ENCODE data around the gene ARL2. TPM values are rescaled to one million over a fixed set of nuclear protein-coding genes. Genes with fewer than 3 reads are reported as not detected.

Gene ARL2
- polyA plus RNA-seq, 1 donor = 93.7 TPM

- DNase-seq (ENCODE audit: low read depth) = no peak
Measured at GRCh38 chr11:65047581-65048422, 33.8 kb downstream of the ARL2 start.

DNA sequence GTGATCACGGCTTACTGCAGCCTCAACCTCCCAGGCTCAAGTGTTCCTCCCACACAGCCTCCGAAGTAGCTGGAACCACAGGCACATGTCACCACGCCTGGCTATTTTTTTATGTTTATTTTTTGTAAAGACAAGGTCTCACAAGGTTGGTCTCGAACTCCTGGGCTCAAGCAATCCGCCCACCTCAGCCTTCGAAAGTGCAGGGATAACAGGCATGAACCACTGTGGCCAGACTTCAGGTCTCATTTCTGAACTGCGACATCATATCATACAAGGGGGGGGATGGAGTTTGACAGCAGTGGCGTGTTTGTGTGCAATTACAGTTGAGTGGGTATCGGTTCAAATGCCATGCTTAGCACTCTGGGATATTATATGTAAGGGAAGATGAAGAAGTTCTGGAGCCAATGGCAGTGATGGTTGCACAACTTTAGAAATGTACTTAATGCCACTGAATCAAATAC is 37.5 kb downstream of the ARL2 start:
- no peak for DNase-seq (ENCODE audit: low read depth)

GRCh38 chr11:65053827-65054508 is 40.0 kb downstream of the ARL2 start:
- no peak for DNase-seq (ENCODE audit: low read depth)

DNA sequence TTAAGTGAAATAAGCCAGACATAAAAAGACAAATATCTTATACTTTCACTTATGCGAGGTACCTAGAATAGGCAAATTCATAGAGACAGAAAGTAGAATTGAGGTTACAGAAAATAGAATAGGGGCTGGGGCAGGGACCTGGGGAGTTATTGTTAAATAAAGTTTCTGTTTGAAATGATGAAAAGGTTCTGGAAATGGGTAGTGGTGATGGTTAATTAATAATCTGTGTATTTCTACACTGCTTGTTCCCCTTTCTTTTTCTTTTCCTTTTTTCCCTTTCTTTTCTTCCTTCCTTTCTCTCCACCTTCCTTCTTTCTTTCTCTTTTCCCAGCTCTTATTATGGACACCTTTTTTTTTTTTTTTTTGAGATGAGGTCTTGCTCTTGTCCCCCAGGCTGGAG is 41.6 kb downstream of the ARL2 start:
- DNase-seq (ENCODE audit: low read depth) = no peak

GRCh38 chr11:65056999-65057398 is 43.0 kb downstream of the ARL2 start:
- no peak for DNase-seq (ENCODE audit: low read depth)

- no peak for DNase-seq (ENCODE audit: low read depth)
Measured at GRCh38 chr11:65057526-65057925, 43.6 kb downstream of the ARL2 start.

DNA sequence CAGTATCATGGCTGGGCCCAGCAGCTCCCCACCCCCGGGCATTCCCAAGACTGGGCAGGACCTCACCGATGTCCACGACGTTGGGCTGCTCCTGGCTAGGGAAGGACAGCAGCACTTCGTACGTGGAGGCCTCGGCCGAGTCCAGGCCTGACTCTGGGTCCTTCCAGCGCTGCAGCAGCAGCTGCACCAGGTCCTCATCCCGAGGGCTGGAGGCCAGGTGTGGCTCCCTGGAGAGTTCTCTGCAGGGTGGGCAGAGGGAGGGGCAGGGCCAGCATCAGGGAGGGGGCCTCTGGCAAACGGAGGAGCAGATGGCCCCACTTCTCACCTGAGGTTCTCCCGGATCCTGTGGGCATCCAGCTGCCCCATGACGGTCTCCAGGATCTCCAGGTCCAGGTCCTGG is 44.1 kb downstream of the ARL2 start:
- DNase-seq (ENCODE audit: low read depth) = no peak

DNA sequence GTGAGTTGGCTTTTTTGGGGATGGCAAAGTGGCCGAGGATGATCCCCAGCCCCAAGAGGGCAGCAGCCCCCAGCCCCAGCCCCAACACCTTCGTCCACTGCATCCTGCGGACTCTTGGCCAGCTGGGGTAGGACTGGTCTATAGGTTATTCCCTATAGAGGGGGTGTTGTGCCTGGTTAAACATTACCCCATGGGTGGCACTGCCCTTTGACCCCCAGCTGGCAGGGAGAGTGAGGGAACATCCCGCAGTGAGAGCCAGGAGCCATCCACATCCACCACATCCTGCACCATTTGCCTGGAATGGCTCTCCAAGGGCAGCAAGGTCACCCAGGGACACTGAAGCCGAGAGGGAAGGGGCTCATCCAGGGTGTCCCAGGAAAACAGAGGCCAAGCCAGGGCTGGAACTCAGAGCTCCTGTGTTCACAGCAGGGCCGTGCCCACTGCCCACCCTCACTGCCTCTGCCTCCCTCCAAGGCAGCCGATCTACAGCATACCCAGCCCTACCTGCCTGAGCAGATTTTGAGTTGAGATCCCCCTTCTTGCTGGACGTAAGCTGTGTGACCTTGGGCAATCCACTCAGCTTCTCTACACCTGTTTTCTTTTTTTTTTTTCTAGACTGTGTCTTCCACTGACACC is 44.6 kb downstream of the ARL2 start, which contains the start of gene NAALADL1:
TSS of gene NAALADL1 (minus strand) at position 135 of the 636 bp plus-strand sequence. CDS start at position 103, 32 bp downstream.
- DNase-seq (ENCODE audit: low read depth) = no peak

- DNase-seq (ENCODE audit: low read depth) = no peak
Measured at GRCh38 chr11:65059523-65059922, 45.6 kb downstream of the ARL2 start.

DNA sequence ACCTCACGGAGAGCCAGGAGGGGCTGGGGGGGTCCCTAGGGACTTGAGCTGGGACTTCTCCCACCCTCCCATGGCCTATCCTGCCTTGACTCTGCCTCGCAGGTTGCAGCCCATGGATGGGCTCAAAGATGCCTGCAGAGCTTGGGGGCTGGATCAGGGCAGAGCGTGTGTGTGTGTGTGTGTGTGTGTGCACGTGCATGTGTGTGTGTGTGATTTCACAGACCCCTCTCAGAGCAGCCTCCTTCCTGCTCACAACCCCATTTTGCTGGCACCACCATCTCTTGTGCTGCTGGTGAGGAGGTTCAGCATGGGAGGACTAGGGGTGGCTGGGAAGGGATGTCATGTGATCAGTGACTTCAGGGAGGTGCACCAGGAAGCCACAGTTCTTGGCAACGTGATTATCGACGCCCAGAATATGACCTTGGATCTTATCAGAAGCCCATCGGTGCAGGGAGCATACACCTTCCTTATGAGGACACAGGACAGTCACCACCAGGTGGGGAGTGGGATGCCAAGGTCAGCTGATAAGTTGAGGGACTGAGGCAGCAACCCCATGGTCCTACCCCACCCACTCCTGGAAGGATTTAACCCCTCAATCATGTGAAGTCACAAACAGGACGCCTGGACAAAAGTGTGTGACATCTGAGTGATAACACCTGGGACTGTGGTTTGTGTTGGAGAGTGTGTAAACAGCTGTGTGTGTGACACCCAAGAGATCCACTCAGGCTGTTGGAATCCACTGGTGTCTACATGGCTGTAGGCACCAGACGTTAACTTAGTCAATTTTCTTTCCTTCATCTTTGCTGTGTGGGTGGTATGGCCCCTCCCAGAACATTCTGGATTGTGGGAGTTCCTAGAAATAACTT is 46.2 kb downstream of the ARL2 start:
- DNase-seq (ENCODE audit: low read depth) = no peak

DNA sequence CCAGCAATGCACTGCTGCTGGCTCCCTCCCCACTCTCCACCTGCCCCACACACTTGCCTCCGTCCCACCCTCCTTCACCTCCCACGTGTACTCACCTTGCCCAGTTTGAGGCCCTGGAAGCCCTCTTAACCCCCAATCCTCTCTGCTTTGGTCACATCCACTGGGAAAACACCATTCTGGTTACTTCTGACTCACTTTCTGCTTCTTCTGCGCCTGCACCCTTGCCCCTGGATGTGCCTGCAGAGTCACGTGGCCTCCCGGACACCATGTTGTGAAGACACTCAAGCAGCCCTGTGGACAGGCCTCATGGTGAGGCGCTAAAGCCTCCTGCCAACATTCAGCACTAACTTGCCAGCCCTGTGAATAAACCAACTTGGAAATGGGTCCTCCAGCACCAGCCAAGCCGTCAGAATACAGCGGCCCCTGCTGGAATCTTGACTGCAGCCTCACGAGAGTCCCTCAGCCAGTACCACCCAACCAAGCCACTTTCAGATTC is 47.0 kb downstream of the ARL2 start:
- no peak for DNase-seq (ENCODE audit: low read depth)

DNA sequence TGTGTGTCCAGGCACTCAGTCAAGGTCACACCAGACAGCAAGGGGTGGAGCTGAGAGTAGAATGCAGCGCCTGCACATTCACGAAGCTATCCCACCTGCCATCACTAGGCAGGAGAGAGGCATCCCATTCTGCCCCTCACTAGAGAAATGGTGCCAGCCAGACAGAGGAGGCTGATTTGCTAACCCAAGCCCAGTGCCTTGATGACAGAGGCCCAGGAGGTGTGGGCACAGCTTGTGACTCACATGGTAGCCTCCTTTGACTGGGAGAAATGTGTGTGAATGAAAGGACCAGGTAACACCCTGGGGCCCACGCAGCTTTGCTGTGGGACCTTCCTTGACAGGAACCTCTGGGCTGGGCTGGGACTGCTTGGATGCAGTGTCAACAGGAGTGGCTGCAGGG is 49.6 kb downstream of the ARL2 start:
- DNase-seq (ENCODE audit: low read depth) = no peak

- no peak for DNase-seq (ENCODE audit: low read depth)
Measured at GRCh38 chr11:65064847-65065240, 50.9 kb downstream of the ARL2 start.

DNA sequence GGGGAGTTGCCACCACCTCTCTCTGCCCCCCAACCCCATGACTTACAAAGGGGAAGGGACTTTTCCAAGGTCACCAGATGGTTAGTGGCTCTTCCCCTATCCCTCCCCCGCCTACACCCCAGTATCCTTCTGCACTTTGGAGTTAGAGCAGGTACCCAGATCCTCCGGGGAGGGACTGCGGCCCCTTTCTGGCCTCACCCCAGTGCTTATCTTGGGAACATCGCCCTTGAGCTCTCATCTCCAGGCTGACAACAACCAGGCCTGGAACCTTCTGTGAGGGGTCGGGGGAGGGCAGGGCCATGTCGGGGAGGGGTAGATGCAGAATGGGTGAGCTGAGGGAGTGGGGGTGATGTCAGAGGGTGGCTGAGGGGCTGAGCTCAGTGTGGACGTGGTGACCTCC is 51.9 kb downstream of the ARL2 start:
- no peak for DNase-seq (ENCODE audit: low read depth)

DNA sequence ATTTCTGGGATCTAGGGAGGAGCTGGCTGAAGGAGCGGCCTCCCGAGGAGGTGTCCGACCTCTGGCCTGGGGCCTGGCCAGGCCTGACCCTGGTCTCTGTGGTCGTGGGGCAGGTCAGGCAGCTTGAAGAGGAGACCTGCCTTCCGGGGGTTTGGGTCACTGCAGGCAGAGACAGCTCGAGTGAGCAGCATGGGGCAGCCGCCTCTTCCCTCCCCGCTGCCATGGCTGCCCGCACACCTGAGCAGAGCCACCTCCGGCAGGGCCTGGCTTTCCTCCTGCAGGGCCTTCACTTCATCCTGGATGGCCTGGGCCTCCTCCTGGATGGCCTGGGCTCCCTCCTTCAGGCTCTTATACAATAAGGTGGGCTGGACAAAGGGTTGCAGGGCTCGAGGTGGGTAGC is 52.4 kb downstream of the ARL2 start:
- no peak for DNase-seq (ENCODE audit: low read depth)

- DNase-seq (ENCODE audit: low read depth) = no peak
Measured at GRCh38 chr11:65066805-65067291, 52.9 kb downstream of the ARL2 start.

- DNase-seq (ENCODE audit: low read depth) = no peak
Measured at GRCh38 chr11:65067446-65067845, 53.5 kb downstream of the ARL2 start.

DNA sequence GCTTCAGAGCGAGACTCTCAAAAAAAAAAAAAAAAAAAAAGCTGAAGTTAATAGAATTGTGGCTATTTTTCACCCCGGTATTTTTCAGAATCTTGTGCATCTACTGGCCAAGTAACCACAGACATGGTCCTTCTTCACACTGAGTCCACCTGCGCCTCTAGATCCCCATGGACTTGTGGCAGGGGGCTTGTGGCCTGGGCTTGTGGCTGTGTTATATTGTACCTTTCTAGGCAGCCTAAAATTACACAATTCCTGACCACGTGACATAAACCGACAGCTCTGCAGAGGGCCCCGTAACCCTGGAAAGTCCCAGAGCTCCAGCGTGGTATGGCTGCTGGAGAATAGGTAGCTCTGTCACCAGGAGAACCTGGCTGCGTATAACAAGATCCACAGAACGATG is 55.3 kb downstream of the ARL2 start:
- no peak for DNase-seq (ENCODE audit: low read depth)

Data from forelimb muscle (tissue), 1 donor.